GM12878 (cell line): Measurements from ENCODE around the gene OAF. TPM values are rescaled to one million over a fixed set of nuclear protein-coding genes. Genes with fewer than 3 reads are reported as not detected.

Experiments
- ATAC-seq: fragments of 200-7000 bp; cut with Tn5 transposase; 3 replicates; pipeline ENCODE4 v1.9.1; 2020; ENCODE audit warnings: mild to moderate bottlenecking, moderate library complexity
- BruUV-seq: library from RNA; stranded (reverse); fragments of 400-500 nt; replicated peaks from 2 replicates; lab custom pipeline; 2021; lab: Mats Ljungman, UMichigan
- CTCF ChIA-PET: fragments of 300-600 bp; sonication (Branson Sonifier 250); formaldehyde crosslinking; extraction: SDS; loops from one replicate; lab custom pipeline; 2021; ENCODE audit warnings: inconsistent platforms; lab: Yijun Ruan, JAX
- POLR2A ChIA-PET: fragments of 350-600 bp; formaldehyde crosslinking; extraction: SDS; loops from one replicate; lab custom pipeline; 2021; ENCODE audit warnings: inconsistent platforms; lab: Charles Lee
- RAD21 ChIA-PET: fragments of 300-600 bp; sonication (Branson Sonifier 250); formaldehyde crosslinking; loops from one replicate; lab custom pipeline; 2023; ENCODE audit warnings: antibody characterized with exemption; ENCODE audit not compliant: unreplicated experiment; lab: Charles Lee
- SMC1A ChIA-PET: fragments of 300-600 bp; sonication (Branson Sonifier 250); formaldehyde crosslinking; loops from one replicate; lab custom pipeline; 2023; ENCODE audit not compliant: unreplicated experiment, uncharacterized antibody; lab: Charles Lee
- DNase-seq: peaks from one replicate; pipeline ENCODE4 v3.0.0-alpha.2; 2011; ENCODE audit warnings: low read depth, low spot score
- FAIRE-seq: peaks from 3 replicates; lab custom pipeline; 2011; peaks lifted over from hg19 to GRCh38; lab: Jason Lieb, UNC
- H2AFZ ChIP-seq: 2 replicates; pipeline ENCODE4 v1.6.0; 2011; ENCODE audit warnings: low read depth, low read length, control low read depth; ENCODE audit not compliant: control insufficient read depth
- H3K27ac ChIP-seq: 2 replicates; pipeline ENCODE4 v1.5.1; 2011; ENCODE audit warnings: control low read depth; ENCODE audit not compliant: control insufficient read depth, insufficient read depth
- H3K27me3 ChIP-seq, 2 experiments: replicated peaks in 1 of 2; 2 replicates each; pipeline versions ENCODE4 v1.6.0 to v1.6.1; 2011; ENCODE audit warnings: low read length in 1 of 2; ENCODE audit not compliant: control insufficient read depth in 2 of 2, insufficient read depth in 2 of 2
- H3K36me3 ChIP-seq, 2 experiments: 2 replicates each; pipeline ENCODE4 v1.5.1; 2011; ENCODE audit warnings: low read length in 1 of 2; ENCODE audit not compliant: control insufficient read depth in 2 of 2, insufficient read depth in 2 of 2
- H3K4me1 ChIP-seq: 2 replicates; pipeline ENCODE4 v1.6.1; 2011; ENCODE audit warnings: mild to moderate bottlenecking, low read length, moderate library complexity, mixed read lengths; ENCODE audit not compliant: control insufficient read depth, insufficient read depth
- H3K4me2 ChIP-seq: 2 replicates; pipeline ENCODE4 v1.6.0; 2011; ENCODE audit warnings: control low read depth; ENCODE audit not compliant: control insufficient read depth, insufficient read depth
- H3K4me3 ChIP-seq: fragments of 200-600 bp; sonication (generic); 2 replicates; pipeline ENCODE4 v1.5.1; 2016
- H3K79me2 ChIP-seq: 2 replicates; pipeline ENCODE4 v1.6.0; 2011; ENCODE audit warnings: low read length; ENCODE audit not compliant: control insufficient read depth, insufficient read depth
- H3K9ac ChIP-seq: 2 replicates; pipeline ENCODE4 v1.8.0; 2011; ENCODE audit warnings: low read length, control low read depth, mixed read lengths; ENCODE audit not compliant: control insufficient read depth, insufficient read depth
- H3K9me3 ChIP-seq: replicated peaks from 3 replicates; pipeline ENCODE4 v1.5.1; 2011; ENCODE audit warnings: mild to moderate bottlenecking, low read length; ENCODE audit not compliant: control insufficient read depth, insufficient read depth
- H4K20me1 ChIP-seq: 2 replicates; pipeline ENCODE4 v1.6.0; 2011; ENCODE audit not compliant: control insufficient read depth, insufficient read depth
- CHD2 ChIP-seq: IDR thresholded peaks from 2 replicates; pipeline ENCODE4 v1.6.1; 2011; ENCODE audit warnings: low read depth, low read length, improper control_type of control experiment, borderline replicate concordance
- E2F4 ChIP-seq: IDR thresholded peaks from 2 replicates; pipeline ENCODE4 v1.6.1; 2012; ENCODE audit warnings: low read depth, low read length, improper control_type of control experiment
- JUND ChIP-seq: IDR thresholded peaks from 2 replicates; pipeline ENCODE4 v1.6.1; 2012; ENCODE audit warnings: low read depth, mild to moderate bottlenecking, low read length, improper control_type of control experiment, moderate library complexity
- MTA2 ChIP-seq: fragments of 450-650 bp; IDR thresholded peaks from 2 replicates; pipeline ENCODE4 v1.6.1; 2016; ENCODE audit warnings: low read depth, mild to moderate bottlenecking, moderate library complexity
- ZZZ3 ChIP-seq: IDR thresholded peaks from 2 replicates; pipeline ENCODE4 v1.6.1; 2011; ENCODE audit warnings: low read depth; ENCODE audit not compliant: control insufficient read depth, insufficient read length
- WGBS: methylation state at CpG from one replicate; pipeline ENCODE4 v1.1.6; 2016; ENCODE audit warnings: low lambda C conversion rate; ENCODE audit not compliant: insufficient replicate concordance, insufficient coverage; ENCODE audit errors: missing lambda C conversion rate; 5-methylcytosine and 5-hydroxymethylcytosine counted together
- in situ Hi-C: fragments of 300-500 bp; cut with MboI; formaldehyde crosslinking; loops from 9 replicates; pipeline ENCODE4 v1.14.3; 2018; ENCODE audit warnings: mixed read lengths
- intact Hi-C: fragments of 100-400 bp; cut with micrococcal nuclease; formaldehyde crosslinking; loops from one replicate; pipeline ENCODE4 v1.14.2; 2022; ENCODE audit not compliant: unreplicated experiment
- polyA plus RNA-seq, 11 experiments: library from polyadenylated mRNA; depleted of rRNA in 4 of 11; unstranded in 6 of 11; stranded (reverse) in 5 of 11; fragments of >200 nt; fragmentation: Nextera tagmentation in 4 of 11; fragmentation: Illumina TruSeq in 1 of 11; extraction: Ambion mirVana in 4 of 11; extraction: Trizol in 1 of 11; gene quantifications; 1 replicate in 1 of 11; 2 replicates in 10 of 11; pipeline versions ENCODE4 v1.2.1 to v1.2.3, GENCODE V29; 2011 to 2016; ENCODE audit warnings: inconsistent platforms in 2 of 11, missing spikeins in 2 of 11, low read depth in 1 of 11
- total RNA-seq, 4 experiments: library from RNA; depleted of rRNA in 3 of 4; stranded (reverse); fragments of >200 nt in 3 of 4; fragmentation: Illumina TruSeq in 1 of 4; extraction: Trizol in 1 of 4; gene quantifications; 2 replicates each; pipeline versions ENCODE4 v1.2.1 to v1.2.3, GENCODE V29; 2013 to 2021

OAF gene
- total and polyA plus RNA-seq, 10 of the 15 experiments (the other 5 are each of a cell fraction or from before 2014, with no cell fraction given), result 0.10 to 4.7 (median 1.1) TPM

GRCh38 chr11:120222916-120223315 is 12.1 kb downstream of the OAF start:
- H3K27ac ChIP-seq, result no peak overlapping the region
- H3K9ac ChIP-seq, result no peak overlapping the region
- SMC1A ChIA-PET, result interaction anchor here (0.9 to 1.3 kb wide), 5 partner anchors 13 to 80 kb away, joined by 3 read pairs; no protein-coding TSS in a partner anchor
- H3K4me3 ChIP-seq, result no peak overlapping the region
- WGBS, result 37% methylated on average over 8 of the region's 8 CpGs
- H3K9me3 ChIP-seq, result no peaks in the 10 kb centered on the region
- BruUV-seq, result no TSS peak
- H3K27me3 ChIP-seq, result no peaks in the 10 kb centered on the region
- DNase-seq (no peak), FAIRE-seq (no peak), ATAC-seq (no peak)
- no peak for TF ChIP-seq ZZZ3
- TF ChIP-seq E2F4, result no peak
- H4K20me1 ChIP-seq, result no peaks in the 10 kb centered on the region
- in situ Hi-C loops, result no loop called here
- peaks cover 8% of the 10 kb centered on the region for H3K4me1 ChIP-seq
- POLR2A ChIA-PET, result no interaction called here
- no peaks in the 10 kb centered on the region for H3K36me3 ChIP-seq
- H2AFZ ChIP-seq, result no peak overlapping the region
- RAD21 ChIA-PET, result interaction anchor here (0.7 kb wide), 1 partner anchor 11 kb away, joined by 3 read pairs; no protein-coding TSS in a partner anchor
- CTCF ChIA-PET, result interaction anchor here (0.7 to 18.4 kb wide), 4 partner anchors 13 to 79 kb away, joined by 3 to 783 read pairs (median 6); no protein-coding TSS in a partner anchor
- no peaks in the 10 kb centered on the region for H3K79me2 ChIP-seq
- no peak overlapping the region for H3K4me2 ChIP-seq
- intact Hi-C loops, result loop anchor here (10.0 kb wide), 1 partner anchor 738 kb away; no protein-coding TSS in a partner anchor

- FAIRE-seq, result no peak
- WGBS, result 0% methylated on average over 1 of the region's 1 CpG
Observed at GRCh38 chr11:120223793-120224192, 13.0 kb downstream of the OAF start.

More at GRCh38 chr11:120223793-120224192, 13.0 kb downstream of the OAF start:
- Histone ChIP-seq H3K4me3 (no peak overlapping the region), H3K9ac (no peak overlapping the region), H3K4me1 (peaks cover 8% of the 10 kb centered on the region), H3K9me3 (no peaks in the 10 kb centered on the region), H3K79me2 (no peaks in the 10 kb centered on the region), H3K4me2 (no peak overlapping the region), H3K27me3 (no peaks in the 10 kb centered on the region), H3K27ac (no peak overlapping the region)
- no peak for DNase-seq
- ChIA-PET CTCF (interaction anchor here (1.4 to 18.4 kb wide), 4 partner anchors 10 to 78 kb away, joined by 3 to 783 read pairs (median 6); no protein-coding TSS in a partner anchor), SMC1A (interaction anchor here (0.8 to 1.3 kb wide), 4 partner anchors 13 to 75 kb away, joined by 3 to 4 read pairs (median 3); no protein-coding TSS in a partner anchor)
- intact Hi-C loops, result loop anchor here (10.0 kb wide), 1 partner anchor 739 kb away; no protein-coding TSS in a partner anchor
- in situ Hi-C loops, result no loop called here
- BruUV-seq, result no TSS peak
- no peak for TF ChIP-seq MTA2
- no peak for TF ChIP-seq CHD2
- no peak for TF ChIP-seq JUND
- TF ChIP-seq, all 136 proteins: peak for 0
- POLR2A ChIA-PET, result no interaction called here
- RAD21 ChIA-PET, result interaction anchor here (0.7 to 2.2 kb wide), 3 partner anchors 10 to 79 kb away, joined by 3 to 8 read pairs (median 3); no protein-coding TSS in a partner anchor
- no peaks in the 10 kb centered on the region for H3K36me3 ChIP-seq
- no peaks in the 10 kb centered on the region for H4K20me1 ChIP-seq
- no peak for ATAC-seq
- no peak overlapping the region for H2AFZ ChIP-seq
